ENCODE results near the gene POFUT2.

POFUT2 gene

DNA sequence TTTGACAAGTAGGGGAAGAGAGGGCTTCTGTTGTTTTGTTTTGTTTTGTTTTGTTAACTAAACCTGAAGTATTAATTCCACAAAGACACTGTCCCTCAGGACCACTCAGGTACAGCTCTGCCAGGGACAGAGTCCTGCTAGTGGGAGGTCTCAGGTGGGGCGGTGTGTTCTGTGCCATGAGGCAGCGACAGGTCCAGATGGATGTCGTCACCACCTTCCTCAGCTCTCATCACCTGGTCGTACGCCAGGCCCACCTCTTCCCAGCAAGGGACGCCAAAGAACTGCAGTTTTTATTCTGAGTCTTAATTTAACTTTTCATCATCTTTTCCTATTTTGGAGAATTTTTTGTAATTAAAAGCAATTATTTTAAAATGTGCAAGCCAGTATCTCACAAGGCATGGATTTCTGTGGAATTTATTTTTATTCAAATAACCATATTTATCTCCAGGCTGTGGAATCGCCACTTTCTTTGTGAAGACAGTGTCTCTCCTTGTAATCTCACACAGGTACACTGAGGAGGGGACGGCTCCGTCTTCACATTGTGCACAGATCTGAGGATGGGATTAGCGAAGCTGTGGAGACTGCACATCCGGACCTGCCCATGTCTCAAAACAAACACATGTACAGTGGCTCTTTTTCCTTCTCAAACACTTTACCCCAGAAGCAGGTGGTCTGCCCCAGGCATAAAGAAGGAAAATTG lies 62.5 kb downstream of the POFUT2 start:
- no peak for TF ChIP-seq CTCF (IDR thresholded peaks at IDR 0.05; ENCODE audit: low read depth, low read length)
- H3K4me3 ChIP-seq (ENCODE audit: low read depth, low read length), result no peak overlapping the region

GRCh38 chr21:45224189-45224938 lies 63.3 kb downstream of the POFUT2 start:
- H3K4me3 ChIP-seq (ENCODE audit: low read depth, low read length), result no peak overlapping the region

DNA sequence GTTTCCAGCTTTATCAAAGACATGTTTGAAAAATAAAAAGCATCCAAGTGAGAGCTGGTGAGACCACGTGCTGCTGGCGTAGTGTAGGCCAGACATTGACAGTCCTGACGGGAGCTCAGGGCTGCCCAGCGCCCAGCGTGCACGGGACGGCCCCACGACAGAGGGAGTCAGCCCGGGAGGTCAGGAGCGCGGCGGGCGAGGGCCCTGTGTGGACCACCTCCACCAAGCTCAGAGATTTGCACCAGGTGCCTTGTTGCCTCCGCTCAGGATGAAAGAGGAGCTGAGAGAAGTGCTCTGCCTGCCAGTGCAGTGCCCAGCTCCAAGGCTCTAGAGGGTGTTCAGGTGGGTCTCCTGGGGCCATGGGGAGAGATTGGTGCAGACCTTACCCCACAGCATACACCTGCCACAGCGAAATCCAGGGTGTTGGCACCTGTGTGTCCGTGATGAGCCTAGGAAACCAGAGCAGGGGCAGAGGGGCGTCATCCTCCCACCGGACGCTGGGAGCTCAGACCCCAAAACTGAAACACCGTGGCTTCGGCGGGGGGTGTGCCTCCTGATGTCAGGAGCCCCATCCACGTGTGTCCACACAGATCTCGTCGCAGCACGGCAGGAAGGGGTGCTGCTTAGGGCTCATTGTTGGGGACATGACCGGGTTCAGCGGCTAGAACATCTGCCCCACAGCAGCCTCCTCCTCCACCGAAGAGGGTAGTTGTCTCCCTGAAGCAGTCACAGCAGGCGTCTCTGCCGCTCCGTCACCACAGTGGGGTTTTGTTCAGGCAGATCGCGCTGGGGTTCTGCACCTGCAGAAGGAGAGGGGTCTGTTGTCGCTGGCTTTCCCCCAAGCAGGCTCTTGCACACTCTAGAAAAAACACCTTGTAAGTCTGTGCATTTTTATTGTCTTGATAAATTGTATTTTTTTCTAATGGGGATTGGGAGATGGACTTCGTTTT lies 64.2 kb downstream of the POFUT2 start:
- H3K4me3 ChIP-seq (ENCODE audit: low read depth, low read length), result no peak overlapping the region
- TF ChIP-seq CTCF (IDR thresholded peaks at IDR 0.05; ENCODE audit: low read depth, low read length), result no peak

More at GRCh38 chr21:45224189-45224938, 63.3 kb downstream of the POFUT2 start:
- no peak for TF ChIP-seq CTCF (IDR thresholded peaks at IDR 0.05; ENCODE audit: low read depth, low read length)

GRCh38 chr21:45222001-45222400 lies 65.7 kb downstream of the POFUT2 start:
- no peak overlapping the region for H3K4me3 ChIP-seq (ENCODE audit: low read depth, low read length)
- no peak for TF ChIP-seq CTCF (IDR thresholded peaks at IDR 0.05; ENCODE audit: low read depth, low read length)

- H3K4me3 ChIP-seq (ENCODE audit: low read depth, low read length), result no peak overlapping the region
- no peak for TF ChIP-seq CTCF (IDR thresholded peaks at IDR 0.05; ENCODE audit: low read depth, low read length)
These were observed 66.8 kb downstream of the POFUT2 start for GRCh38 chr21:45220714-45221490.

GRCh38 chr21:45220071-45220481 lies 67.6 kb downstream of the POFUT2 start:
- H3K4me3 ChIP-seq (ENCODE audit: low read depth, low read length), result no peak overlapping the region
- TF ChIP-seq CTCF (IDR thresholded peaks at IDR 0.05; ENCODE audit: low read depth, low read length), result no peak
